K562 (cell line): ENCODE data around the gene PDE4D. TPM values are rescaled to one million over a fixed set of nuclear protein-coding genes. Genes with fewer than 3 reads are reported as not detected.

Experiments used
- ATAC-seq: fragments of 200-7000 bp; cut with Tn5 transposase; 3 replicates; pipeline ENCODE4 v1.9.1; 2020; ENCODE audit warnings: moderate library complexity
- BruUV-seq: library from RNA; stranded (reverse); fragments of 400-500 nt; replicated peaks from 2 replicates; lab custom pipeline; 2021; lab: Mats Ljungman, UMichigan
- CTCF ChIA-PET: fragments of 300-600 bp; formaldehyde crosslinking; extraction: SDS; loops from one replicate; lab custom pipeline; 2021; ENCODE audit warnings: low intra/inter-chr PET ratio; lab: Yijun Ruan, JAX
- POLR2A ChIA-PET: fragments of 300-600, 350-650 bp; sonication (Branson Sonifier 250); formaldehyde crosslinking; extraction: SDS; loops from one replicate; lab custom pipeline; 2021; ENCODE audit warnings: antibody characterized with exemption, inconsistent platforms; lab: Yijun Ruan, JAX
- DNase-seq, 4 experiments: peaks; one replicate each; pipeline versions ENCODE4 v3.0.0 to v3.0.0-alpha.2; 2011 to 2018; ENCODE audit warnings: low spot score in 3 of 4, mixed read lengths in 3 of 4; ENCODE audit errors: extremely low read depth in 1 of 4
- FAIRE-seq: peaks from 2 replicates; lab custom pipeline; 2011; peaks lifted over from hg19 to GRCh38; lab: Jason Lieb, UNC
- H2AFZ ChIP-seq: 2 replicates; pipeline ENCODE4 v1.6.0; 2011; ENCODE audit warnings: low read depth, low read length, control low read depth, inconsistent platforms
- H3K27ac ChIP-seq: fragments of 200-600 bp; 3 replicates; pipeline ENCODE4 v1.8.0; 2011; ENCODE audit warnings: low read depth, mild to moderate bottlenecking, control low read depth, inconsistent platforms, low read length, moderate library complexity, mixed read lengths; ENCODE audit errors: extremely low read depth
- H3K27me3 ChIP-seq, 2 experiments: fragments of 300-600 bp in 1 of 2; 2 replicates in 1 of 2; 3 replicates in 1 of 2; pipeline versions ENCODE4 v1.6.0 to v1.8.0; 2011; ENCODE audit warnings: inconsistent platforms in 2 of 2, low read length in 2 of 2, mild to moderate bottlenecking in 1 of 2, mixed read lengths in 1 of 2, moderate library complexity in 1 of 2; ENCODE audit not compliant: control insufficient read depth in 2 of 2, insufficient read depth in 2 of 2
- H3K36me3 ChIP-seq: fragments of 300-600 bp; 3 replicates; pipeline ENCODE4 v1.8.0; 2011; ENCODE audit warnings: mild to moderate bottlenecking, low read length, inconsistent platforms; ENCODE audit not compliant: control insufficient read depth, insufficient read depth
- H3K4me1 ChIP-seq, 2 experiments: fragments of 200-600 bp in 1 of 2; replicated peaks in 1 of 2; 2 replicates in 1 of 2; 3 replicates in 1 of 2; pipeline versions ENCODE4 v1.5.1 to v1.8.0; 2011; ENCODE audit warnings: inconsistent platforms in 2 of 2, low read length in 2 of 2, mild to moderate bottlenecking in 1 of 2, mixed read lengths in 1 of 2, moderate library complexity in 1 of 2; ENCODE audit not compliant: control insufficient read depth in 2 of 2, insufficient read depth in 2 of 2
- H3K4me2 ChIP-seq: 2 replicates; pipeline ENCODE4 v1.6.1; 2011; ENCODE audit warnings: low read length, control low read depth, inconsistent platforms, mixed read lengths; ENCODE audit not compliant: insufficient read depth
- H3K4me3 ChIP-seq: fragments of 200-600 bp; sonication (generic), shearing (Covaris generic); 2 replicates; pipeline ENCODE4 v1.5.1; 2016; ENCODE audit warnings: control low read depth, inconsistent platforms
- H3K79me2 ChIP-seq: fragments of 200-600 bp; 3 replicates; pipeline ENCODE4 v1.8.0; 2011; ENCODE audit warnings: low read length, inconsistent platforms; ENCODE audit not compliant: control insufficient read depth, insufficient read depth
- H3K9ac ChIP-seq, 2 experiments: 2 replicates each; pipeline versions ENCODE4 v1.6.0 to v1.6.1; 2011; ENCODE audit warnings: low read depth in 2 of 2, low read length in 2 of 2, control low read depth in 1 of 2, inconsistent platforms in 1 of 2, mild to moderate bottlenecking in 1 of 2, mixed read lengths in 1 of 2; ENCODE audit not compliant: insufficient read depth in 1 of 2
- H3K9me1 ChIP-seq: one replicate; pipeline ENCODE4 v1.6.0; 2011; ENCODE audit warnings: inconsistent platforms, mild to moderate bottlenecking, low read length, moderate library complexity; ENCODE audit not compliant: control insufficient read depth, insufficient read depth
- H3K9me3 ChIP-seq: replicated peaks from 2 replicates; pipeline ENCODE4 v1.5.1; 2011; ENCODE audit warnings: low read depth, low read length, inconsistent platforms; ENCODE audit not compliant: control insufficient read depth, insufficient read depth
- H4K20me1 ChIP-seq: replicated peaks from 2 replicates; pipeline ENCODE4 v1.6.1; 2011; ENCODE audit warnings: low read length, inconsistent platforms, mixed read lengths; ENCODE audit not compliant: control insufficient read depth, insufficient read depth
- BRCA1 ChIP-seq, 2 experiments: fragments of 450-650 bp in 1 of 2; sonication (generic) in 1 of 2; formaldehyde crosslinking in 1 of 2; IDR thresholded peaks; 2 replicates each; pipeline versions ENCODE4 v1.5.0 to v1.6.1; 2017 to 2020; ENCODE audit warnings: mild to moderate bottlenecking in 1 of 2, missing genetic modification reagents in 1 of 2
- BRD9 ChIP-seq: fragments of 450-650 bp; IDR thresholded peaks from 2 replicates; pipeline ENCODE4 v1.6.1; 2018; ENCODE audit warnings: low read depth; ENCODE audit not compliant: partially characterized antibody
- CCNT2 ChIP-seq: IDR thresholded peaks from 2 replicates; pipeline ENCODE4 v1.6.1; 2011; ENCODE audit warnings: borderline replicate concordance, low read depth, mild to moderate bottlenecking, moderate library complexity, mixed read lengths, low read length; ENCODE audit not compliant: insufficient read length; ENCODE audit errors: extremely low read depth
- EP300 ChIP-seq: IDR thresholded peaks from 2 replicates; pipeline ENCODE4 v1.6.1; 2012; ENCODE audit warnings: low read length, improper control_type of control experiment
- ESRRA ChIP-seq: fragments of 450-650 bp; IDR thresholded peaks from 2 replicates; pipeline ENCODE4 v1.6.1; 2014; ENCODE audit warnings: low read depth, mild to moderate bottlenecking, moderate library complexity, borderline replicate concordance
- GABPB2 ChIP-seq: fragments of 250-450 bp; sonication (Bioruptor Pico); conservative IDR thresholded peaks from 2 replicates; pipeline ENCODE4 v1.5.1; 2021; ENCODE audit warnings: mild to moderate bottlenecking
- HMGN3 ChIP-seq: IDR thresholded peaks from 2 replicates; pipeline ENCODE4 v1.6.1; 2011; ENCODE audit warnings: borderline replicate concordance, low read depth, mild to moderate bottlenecking, mixed read lengths, low read length; ENCODE audit not compliant: insufficient read length; ENCODE audit errors: extremely low read depth
- ILF3 ChIP-seq: fragments of 450-650 bp; IDR thresholded peaks from 2 replicates; pipeline ENCODE4 v1.6.1; 2018; ENCODE audit warnings: antibody characterized with exemption, mild to moderate bottlenecking, moderate library complexity, borderline replicate concordance
- MAFF ChIP-seq: IDR thresholded peaks from 2 replicates; pipeline ENCODE4 v1.6.1; 2012; ENCODE audit warnings: low read length, improper control_type of control experiment
- MCM3 ChIP-seq: fragments of 450-650 bp; IDR thresholded peaks from 2 replicates; pipeline ENCODE4 v1.6.1; 2016
- NR3C1 ChIP-seq: sonication (generic); formaldehyde crosslinking; IDR thresholded peaks from 2 replicates; pipeline ENCODE4 v1.8.1; 2022; ENCODE audit warnings: missing genetic modification reagents
- PHB ChIP-seq: fragments of 250-450 bp; sonication (Bioruptor Pico); IDR thresholded peaks from 2 replicates; pipeline ENCODE4 v1.5.0; 2021
- RAD51 ChIP-seq: fragments of 450-650 bp; IDR thresholded peaks from 2 replicates; pipeline ENCODE4 v1.7.1; 2016; ENCODE audit warnings: low read depth, mild to moderate bottlenecking, borderline replicate concordance
- SIX5 ChIP-seq, 2 experiments: IDR thresholded peaks; 2 replicates each; pipeline ENCODE4 v1.6.1; 2011; ENCODE audit warnings: low read length in 2 of 2, borderline replicate concordance in 1 of 2, low read depth in 1 of 2, mild to moderate bottlenecking in 1 of 2, moderate library complexity in 1 of 2; ENCODE audit not compliant: insufficient read depth in 1 of 2
- SPI1 ChIP-seq: IDR thresholded peaks from 2 replicates; pipeline ENCODE4 v1.6.1; 2011; ENCODE audit warnings: low read depth, low read length, control low read depth, borderline replicate concordance
- TCF7L2 ChIP-seq: fragments of 150-350 bp; IDR thresholded peaks from 2 replicates; pipeline ENCODE4 v1.6.1; 2016; ENCODE audit warnings: low read depth, mild to moderate bottlenecking, low read length, moderate library complexity
- ZBTB1 ChIP-seq: sonication (generic); formaldehyde crosslinking; IDR thresholded peaks from 2 replicates; pipeline ENCODE4 v1.8.1; 2023; ENCODE audit warnings: missing genetic modification reagents, low read depth, mild to moderate bottlenecking, borderline replicate concordance
- ZNF217 ChIP-seq: sonication (generic); formaldehyde crosslinking; IDR thresholded peaks from 2 replicates; pipeline ENCODE4 v1.8.0; 2022; ENCODE audit warnings: mild to moderate bottlenecking, missing genetic modification reagents
- ZNF586 ChIP-seq: fragments of 450-650 bp; formaldehyde crosslinking; conservative IDR thresholded peaks from 2 replicates; pipeline ENCODE4 v1.4.0; 2020; ENCODE audit warnings: mild to moderate bottlenecking, moderate library complexity
- WGBS: fragments of 100-300 bp; shearing (Covaris generic); methylation state at CpG from one replicate; pipeline ENCODE4 v1.1.6; 2016; ENCODE audit warnings: low coverage, mixed read lengths; ENCODE audit not compliant: insufficient coverage; ENCODE audit errors: missing lambda C conversion rate; 5-methylcytosine and 5-hydroxymethylcytosine counted together
- in situ Hi-C: fragments of 300-500 bp; cut with MboI; formaldehyde crosslinking; loops from 4 replicates; pipeline ENCODE4 v1.15.0; 2018; ENCODE audit warnings: inconsistent platforms, mixed read lengths
- intact Hi-C: fragments of 100-400 bp; cut with micrococcal nuclease; formaldehyde crosslinking; loops from 2 replicates; pipeline ENCODE4 v1.14.2; 2022
- polyA plus RNA-seq, 8 experiments: library from polyadenylated mRNA; depleted of rRNA in 4 of 8; stranded (reverse) in 5 of 8; unstranded in 3 of 8; fragments of >200 nt; fragmentation: Nextera tagmentation in 2 of 8; fragmentation: Illumina TruSeq in 1 of 8; extraction: Ambion mirVana in 2 of 8; extraction: Trizol in 1 of 8; gene quantifications; 2 replicates each; pipeline versions ENCODE4 v1.2.1 to v1.2.3, GENCODE V29; 2011 to 2014; ENCODE audit warnings: inconsistent platforms in 1 of 8, missing spikeins in 1 of 8
- total RNA-seq, 7 experiments: library from RNA; depleted of rRNA in 6 of 7; stranded (reverse); fragments of >200 nt in 6 of 7; fragmentation: Illumina TruSeq in 2 of 7; extraction: Trizol in 2 of 7; gene quantifications; 2 replicates each; pipeline versions ENCODE4 v1.2.1 to v1.2.3, GENCODE V29; 2011 to 2021; ENCODE audit warnings: low replicate concordance in 1 of 7

PDE4D gene
- total and polyA plus RNA-seq, 9 of the 15 experiments (the other 6 are each of a cell fraction or from before 2014, with no cell fraction given), result 0.04 to 0.46 (median 0.13) TPM

GRCh38 chr5:59569158-59569557, 324.4 kb downstream of the PDE4D start:
- H3K9ac ChIP-seq, result no peak overlapping the region
- POLR2A ChIA-PET, result no interaction called here
- no peaks in the 10 kb centered on the region for H3K9me1 ChIP-seq
- no peak for FAIRE-seq
- H3K36me3 ChIP-seq, result no peaks in the 10 kb centered on the region
- no peaks in the 10 kb centered on the region for H3K27me3 ChIP-seq
- BruUV-seq, result no TSS peak
- in situ Hi-C loops (no loop called here), intact Hi-C loops (no loop called here)
- no peak overlapping the region for H3K4me2 ChIP-seq
- H3K27ac ChIP-seq, result no peak overlapping the region
- H3K4me3 ChIP-seq, result no peak overlapping the region
- H3K79me2 ChIP-seq, result no peaks in the 10 kb centered on the region
- no peak for DNase-seq
- WGBS, result 0% methylated on average over 4 of the region's 4 CpGs
- CTCF ChIA-PET, result no interaction called here
- H3K9me3 ChIP-seq, result 0 out of 2 replicates have a peak, but pooled peaks cover 1% of the 10 kb centered on the region
- TF ChIP-seq PHB (CRISPR knock-in tag) (no peak), ESRRA (no peak), MAFF (no peak), CCNT2 (no peak), ZBTB1 (CRISPR knock-in tag) (no peak), ZNF586 (no peak), BRD9 (no peak), ZNF217 (CRISPR knock-in tag) (no peak), GABPB2 (CRISPR knock-in tag) (no peak), MCM3 (no peak), EP300 (no peak), SIX5 (IDR thresholded peaks at IDR 0.05; ENCODE audit: borderline replicate concordance in 1 of 2, insufficient read depth in 1 of 2, low read depth in 1 of 2, low read length in 2 of 2) (no peak), ILF3 (no peak), BRCA1 (IDR thresholded peaks at IDR 0.05) (no peak), BRCA1 (CRISPR knock-in tag; IDR thresholded peaks at IDR 0.05) (no peak), SPI1 (no peak), RAD51 (no peak), HMGN3 (no peak), TCF7L2 (no peak), NR3C1 (CRISPR knock-in tag) (no peak)
- H2AFZ ChIP-seq, result no peak overlapping the region
- no peak for ATAC-seq
- no peaks in the 10 kb centered on the region for H4K20me1 ChIP-seq
- no peaks in the 10 kb centered on the region for H3K4me1 ChIP-seq
